ENCODE results near the gene DIS3L.
"Not testable (repeated sequence)": the region's sequence is repeated elsewhere in the genome, so short reads cannot be mapped to it uniquely, and the experiment has no call there.

Gene DIS3L

DNA sequence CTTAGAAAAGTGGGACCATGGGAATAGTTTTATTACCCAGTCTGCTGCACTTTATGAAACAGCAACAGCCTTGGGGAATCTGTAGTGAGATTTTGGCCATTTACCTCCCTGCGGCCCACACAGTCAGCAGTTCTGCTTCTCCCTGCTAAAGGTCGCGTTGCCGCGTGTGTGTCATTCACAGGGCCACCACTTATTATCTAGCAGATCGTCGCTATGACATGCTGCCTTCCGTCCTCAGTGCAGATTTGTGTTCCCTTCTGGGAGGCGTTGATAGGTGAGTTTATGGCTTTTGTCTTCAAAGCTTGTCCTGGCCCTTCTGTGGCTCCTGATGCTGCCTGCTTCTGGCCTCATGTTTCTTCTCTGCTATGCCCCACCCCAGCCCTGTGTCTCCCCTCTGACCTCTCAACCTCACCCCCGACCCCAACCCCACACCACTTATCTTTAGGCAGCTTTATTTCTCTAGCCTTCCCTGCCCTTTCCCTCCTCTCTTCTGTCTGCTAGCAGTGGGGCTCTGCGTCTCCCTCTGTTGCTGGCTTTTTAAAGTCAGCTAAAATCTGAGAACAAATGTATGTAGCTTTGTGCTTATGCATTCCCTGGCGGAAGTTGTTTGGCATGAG lies 30.1 kb downstream of the DIS3L start:
- DNase-seq: no peak

DNA sequence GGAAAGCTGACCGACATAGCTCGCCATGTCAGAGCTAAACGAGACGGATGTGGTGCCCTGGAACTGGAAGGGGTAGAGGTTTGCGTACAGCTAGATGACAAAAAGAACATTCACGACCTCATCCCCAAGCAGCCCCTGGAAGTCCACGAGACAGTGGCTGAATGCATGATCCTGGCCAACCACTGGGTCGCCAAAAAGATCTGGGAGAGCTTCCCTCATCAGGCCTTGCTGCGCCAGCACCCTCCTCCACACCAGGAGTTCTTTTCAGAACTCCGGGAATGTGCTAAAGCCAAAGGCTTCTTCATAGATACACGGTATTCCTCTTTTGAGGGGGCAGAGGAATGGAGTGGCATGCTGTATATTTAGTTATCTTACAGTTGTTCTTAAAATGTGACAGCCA lies 32.7 kb downstream of the DIS3L start:
- no peak for DNase-seq

DNA sequence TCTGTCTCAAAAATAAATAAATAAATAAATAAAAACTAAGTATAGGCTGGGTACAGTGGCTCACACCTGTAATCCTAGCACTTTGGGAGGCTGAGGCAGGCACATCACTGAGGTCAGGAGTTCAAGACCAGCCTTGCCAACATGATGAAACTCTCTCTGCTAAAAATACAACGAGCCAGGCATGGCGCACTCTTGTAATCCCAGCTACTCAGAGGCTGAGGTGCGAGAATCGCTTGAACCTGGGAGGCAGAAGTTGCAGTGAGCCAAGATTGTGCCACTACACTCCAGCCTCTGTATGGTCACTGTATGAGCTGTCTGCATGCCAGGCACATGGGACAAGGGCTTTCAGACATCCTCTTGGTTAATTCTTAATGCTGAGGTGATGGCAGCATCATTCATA lies 34.4 kb downstream of the DIS3L start:
- DNase-seq: no peak

DNA sequence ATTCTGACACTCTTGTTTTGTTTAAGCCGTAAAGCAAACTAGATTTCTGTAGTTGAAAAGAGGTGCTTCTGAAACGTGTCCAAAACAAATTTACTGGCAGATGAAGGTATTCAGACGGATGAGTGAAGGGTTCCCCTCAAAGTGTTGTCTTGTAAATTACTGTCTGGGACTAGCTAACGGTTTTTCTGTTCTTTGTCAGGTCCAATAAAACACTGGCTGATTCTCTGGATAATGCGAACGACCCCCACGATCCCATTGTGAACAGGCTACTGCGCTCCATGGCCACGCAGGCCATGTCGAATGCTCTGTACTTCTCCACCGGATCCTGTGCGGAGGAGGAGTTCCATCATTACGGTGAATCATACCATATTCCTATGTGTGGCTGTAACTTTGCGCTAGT lies 35.4 kb downstream of the DIS3L start:
- no peak for DNase-seq

DNA sequence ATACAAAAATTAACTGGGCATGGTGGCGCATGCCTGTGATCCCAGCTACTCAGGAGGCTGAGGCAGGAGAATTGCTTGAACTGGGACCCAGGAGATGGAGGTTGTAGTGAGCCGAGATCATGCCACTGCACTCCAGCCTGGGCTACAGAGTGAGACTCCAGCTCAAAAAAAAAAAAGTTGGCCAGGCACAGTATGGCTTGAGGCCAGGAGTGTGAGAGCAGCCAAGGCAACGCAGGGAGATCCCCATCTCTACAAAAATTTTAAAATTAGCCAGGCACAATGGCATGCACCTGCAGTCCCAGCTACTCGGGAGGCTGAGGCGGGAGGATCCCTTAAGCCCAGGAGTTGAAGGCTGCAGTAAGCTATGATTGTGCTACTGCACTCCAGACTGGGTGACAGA lies 55.2 kb downstream of the DIS3L start:
- not testable (repeated sequence) for DNase-seq

DNA sequence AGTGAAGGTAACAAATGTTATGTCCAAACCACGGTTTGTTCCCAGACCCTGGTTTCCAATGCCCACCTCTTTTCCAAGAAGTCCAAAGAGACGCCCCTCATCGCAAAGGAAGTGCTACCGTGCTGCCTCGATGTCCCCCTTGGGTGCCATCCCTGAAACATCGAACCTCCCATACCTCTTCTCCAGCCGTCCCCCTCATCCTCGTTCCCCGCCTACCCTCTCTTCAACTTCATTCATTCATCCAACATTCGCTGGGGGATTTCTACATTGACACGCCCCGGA lies 62.6 kb downstream of the DIS3L start:
- DNase-seq: no peak

DNA sequence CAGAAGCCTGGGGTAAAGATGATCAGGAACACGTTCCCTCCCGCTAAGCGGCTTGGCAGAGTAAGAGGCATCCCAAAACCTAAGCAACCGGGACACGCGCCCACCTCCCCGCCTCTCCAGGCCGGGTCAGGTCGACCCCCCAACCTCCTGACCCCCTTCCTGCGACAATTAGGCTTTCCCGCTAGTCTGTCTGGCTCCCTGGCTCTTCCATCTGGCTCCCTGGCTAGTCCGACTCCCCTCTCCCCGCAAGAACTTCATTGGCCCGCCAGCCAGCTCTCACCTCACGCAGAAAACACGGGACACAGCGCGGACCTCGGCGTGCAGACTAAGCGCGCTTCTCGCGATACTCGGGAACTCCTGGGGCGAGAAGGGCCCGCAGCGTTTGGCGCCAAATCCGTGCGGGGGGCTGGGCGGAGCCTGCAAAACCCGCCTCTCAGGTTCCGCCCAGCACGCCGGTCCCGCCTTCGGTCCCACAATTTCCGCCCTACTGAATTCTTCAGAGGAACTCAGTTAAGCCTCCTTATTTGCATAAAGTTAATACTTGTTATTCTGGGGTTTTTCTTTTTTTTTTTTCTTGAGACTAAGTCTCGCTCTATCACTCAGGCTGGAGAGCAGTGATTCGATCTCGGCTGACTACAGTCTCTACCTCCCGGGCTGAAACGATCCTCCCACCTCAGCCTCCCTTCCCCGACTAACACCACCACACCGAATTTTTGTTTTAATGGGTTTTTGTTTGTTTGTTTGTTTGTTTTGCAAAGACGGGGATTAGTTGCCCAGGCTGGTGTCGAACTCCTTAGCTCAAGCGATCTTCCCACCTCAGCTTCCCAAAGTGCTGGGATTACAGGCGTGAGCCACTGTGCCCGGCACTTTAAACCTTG lies 63.2 kb downstream of the DIS3L start, which contains the start of gene TIPIN:
TIPIN (minus strand) TSS at position 327 of the 878 bp plus-strand sequence. CDS start 3,738 bp downstream, outside the sequence.
- peak; percentile 71 for DNase-seq

DNA sequence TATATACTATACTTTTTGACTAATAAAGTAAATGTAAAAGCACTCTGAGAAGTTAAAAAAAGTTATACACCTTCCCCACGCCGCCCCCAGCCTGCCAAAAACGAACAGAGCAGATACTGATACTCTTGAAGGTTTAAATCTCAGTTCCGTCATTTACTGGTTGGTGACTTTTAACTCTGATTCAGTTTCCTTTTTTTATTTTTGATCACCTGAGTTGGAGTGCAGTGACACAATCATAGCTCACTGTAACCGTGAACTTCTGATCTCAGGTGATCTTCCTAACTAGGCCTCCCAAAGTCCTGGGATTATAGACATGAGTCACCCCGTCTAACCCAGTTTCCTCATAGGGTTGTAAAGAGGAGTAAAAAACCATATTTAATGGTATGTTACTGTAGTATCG lies 66.4 kb downstream of the DIS3L start:
- DNase-seq: no peak

DNA sequence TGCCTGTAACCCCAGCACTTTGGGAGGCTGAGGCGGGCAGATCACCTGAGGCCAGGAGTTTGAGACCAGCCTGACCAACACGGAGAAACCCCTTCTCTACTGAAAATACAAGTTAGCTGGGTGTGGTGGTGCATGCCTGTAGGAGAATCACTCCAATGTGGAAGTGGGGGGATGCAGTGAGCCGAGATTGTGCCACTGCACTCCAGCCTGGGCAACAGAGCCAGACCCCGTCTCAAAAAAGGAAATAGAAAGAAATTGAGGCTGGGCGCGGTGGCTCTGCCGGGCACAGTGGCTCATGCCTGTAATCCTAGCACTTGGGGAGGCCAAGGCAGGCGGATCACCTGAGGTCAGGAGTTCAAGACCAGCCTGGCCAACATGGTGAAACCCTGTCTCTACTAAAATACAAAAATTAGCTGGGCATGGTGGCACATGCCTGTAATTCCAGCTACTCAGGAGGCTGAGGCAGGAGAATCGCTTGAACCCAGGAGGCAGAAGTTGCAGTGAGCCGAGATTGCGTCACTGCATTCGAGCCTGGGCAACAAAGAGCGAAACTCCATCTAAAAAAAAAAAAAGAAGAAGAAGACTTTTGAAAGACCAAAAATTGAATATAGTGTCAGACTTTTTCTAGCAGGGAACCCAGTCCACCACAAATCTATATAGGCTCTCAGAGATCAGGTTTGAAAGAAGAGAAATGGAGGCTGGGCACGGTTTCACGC lies 68.5 kb downstream of the DIS3L start:
- not testable (repeated sequence) for DNase-seq

DNA sequence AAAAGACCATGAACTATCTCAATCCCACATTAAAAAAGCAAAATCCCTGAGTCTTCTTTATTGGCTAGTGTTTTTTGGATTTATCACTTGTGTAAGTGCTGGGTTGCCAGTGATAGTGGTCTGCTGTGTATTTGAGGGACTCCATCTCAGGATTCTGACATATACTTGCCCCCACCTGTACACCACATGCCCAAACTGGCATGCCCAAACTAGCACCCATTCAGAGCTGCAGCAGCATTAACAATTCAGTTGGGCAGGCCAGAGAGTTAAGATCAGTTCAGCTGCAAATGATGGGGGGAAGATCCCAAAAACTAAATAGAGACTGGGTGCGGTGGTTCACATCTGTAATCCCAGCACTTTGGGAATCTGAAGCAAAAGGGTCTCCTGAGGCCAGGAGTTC lies 69.4 kb downstream of the DIS3L start:
- DNase-seq: no peak

DNA sequence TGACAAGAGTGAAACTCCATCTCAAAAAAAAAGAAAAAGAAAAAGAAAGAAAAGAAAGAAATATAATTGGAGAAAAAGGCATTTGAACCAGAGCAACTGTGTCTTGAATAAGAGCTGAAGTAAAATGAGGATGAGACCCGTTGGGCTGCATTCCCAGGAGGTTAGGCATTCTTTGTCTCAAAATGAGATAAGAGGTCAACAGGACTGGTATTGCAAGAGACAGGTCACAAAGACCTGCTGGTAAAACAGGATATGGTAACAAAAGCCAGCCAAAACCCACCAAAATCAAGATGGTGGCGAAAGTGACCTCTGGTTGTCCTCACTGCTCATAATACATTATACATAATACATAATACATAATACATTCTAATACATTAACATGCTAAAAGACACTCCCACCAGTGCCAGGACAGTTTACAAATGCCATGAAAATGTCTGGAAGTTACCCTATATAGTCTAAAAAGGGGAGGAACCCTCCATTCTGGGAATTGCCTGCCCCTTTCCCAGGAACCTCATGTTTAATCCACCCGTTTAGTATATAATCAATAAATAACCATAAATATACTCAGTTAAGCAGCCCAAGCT lies 71.7 kb downstream of the DIS3L start:
- no peak for DNase-seq

DNA sequence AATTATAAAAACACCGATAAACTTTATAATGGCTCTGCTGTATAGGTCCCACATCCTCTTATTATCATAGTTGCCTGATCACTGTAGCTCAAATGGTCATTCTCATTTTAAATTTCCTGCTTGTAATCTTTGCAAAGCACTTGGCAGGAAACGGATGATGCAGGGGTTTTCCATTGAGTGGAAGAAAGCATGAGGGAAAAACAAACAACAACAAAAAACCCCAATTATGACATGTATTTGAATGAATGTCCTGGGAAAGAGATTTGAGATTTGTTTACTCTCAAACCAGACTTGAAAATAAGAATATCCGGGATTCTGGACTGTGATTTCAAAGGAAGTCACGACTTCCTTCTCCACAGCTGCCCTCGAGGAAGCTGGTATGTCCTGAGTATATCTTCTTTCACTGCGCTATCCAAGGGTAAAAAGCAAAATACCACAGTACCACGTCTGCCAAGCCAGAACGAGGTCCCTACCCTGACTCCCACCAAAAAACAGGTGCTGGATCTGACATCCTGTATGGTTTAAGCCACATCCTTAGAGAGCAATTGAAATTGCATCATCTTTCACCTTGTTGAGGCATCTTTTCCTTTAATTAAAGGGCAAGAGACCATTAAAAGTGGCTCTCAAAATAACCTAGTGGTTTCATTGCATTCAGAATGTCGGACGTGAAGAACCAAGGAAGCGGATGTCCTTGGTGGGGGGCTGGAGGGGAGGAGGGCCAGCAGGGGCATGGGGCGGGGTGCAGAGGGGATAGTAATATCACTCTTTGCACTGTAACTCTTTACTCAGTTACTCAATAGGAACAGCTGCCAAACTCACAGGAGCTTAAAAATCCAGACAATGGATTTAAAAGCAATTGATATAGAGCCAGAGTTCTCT lies 76.6 kb downstream of the DIS3L start:
- DNase-seq: no peak

DNA sequence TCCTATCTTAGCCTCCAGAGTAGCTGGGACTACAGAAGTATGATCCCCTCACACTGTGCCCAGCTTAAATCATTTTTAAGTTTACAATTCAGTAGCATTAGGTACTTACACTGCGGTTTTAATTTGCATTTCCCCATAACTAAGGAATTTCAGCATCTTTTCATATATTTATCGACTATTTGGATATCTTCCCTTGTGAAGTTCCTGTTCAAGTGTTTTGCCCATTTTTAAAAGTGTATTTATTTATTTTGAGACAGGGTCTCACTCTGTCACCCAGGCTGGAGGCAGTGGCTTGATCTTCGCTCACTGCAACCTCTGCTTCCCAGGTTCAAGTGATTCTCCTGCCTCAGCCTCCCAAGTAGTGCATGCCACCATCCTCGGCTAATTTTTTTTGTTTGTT lies 80.8 kb downstream of the DIS3L start:
- DNase-seq: no peak

DNA sequence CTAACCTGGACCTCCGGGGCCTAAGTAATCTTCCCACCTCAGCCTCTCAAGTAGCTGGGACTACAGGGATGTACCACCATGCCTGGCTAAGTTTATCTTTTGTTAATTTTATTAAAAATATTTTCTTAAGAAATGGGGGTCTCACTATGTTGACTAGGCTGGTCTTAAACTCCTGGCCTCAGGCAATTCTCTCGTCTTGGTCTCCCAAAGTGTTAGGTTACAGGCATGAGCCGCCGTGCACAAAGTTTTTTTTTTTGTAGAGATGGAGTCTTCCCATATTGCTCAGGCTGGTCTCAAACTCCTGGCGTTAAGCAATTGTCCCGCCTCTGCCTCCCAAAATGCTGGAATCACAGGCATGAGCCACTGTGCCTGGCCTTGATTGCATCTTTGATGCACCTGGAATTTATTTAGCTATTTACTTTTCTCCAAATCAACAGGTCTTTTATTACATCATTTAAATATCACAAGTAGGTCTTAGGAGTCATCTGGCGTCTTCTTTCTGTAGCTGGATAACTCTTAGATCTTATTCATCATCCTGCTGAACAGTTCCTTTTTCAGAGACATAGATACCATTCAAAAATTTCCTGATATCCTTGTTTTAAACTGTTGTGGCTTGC lies 85.6 kb downstream of the DIS3L start:
- DNase-seq: no peak

DNA sequence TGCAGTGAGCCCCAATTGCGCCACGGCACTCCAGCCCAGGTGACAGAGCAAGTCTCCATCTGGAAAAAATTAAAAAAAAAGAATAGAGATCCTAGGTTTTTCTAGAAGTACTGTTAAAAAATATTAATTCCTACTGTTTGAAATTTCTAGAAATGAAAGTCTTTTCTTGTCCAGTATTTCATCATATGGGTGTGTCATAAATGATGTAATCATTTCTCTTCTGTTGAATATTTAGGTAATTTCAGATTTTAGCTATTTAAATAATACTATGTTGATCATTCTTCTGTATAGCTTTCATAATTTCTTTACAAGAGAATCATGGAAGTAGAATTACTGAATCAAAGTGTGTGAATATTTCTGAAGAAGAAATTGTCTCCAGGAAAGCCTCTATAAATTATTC lies 88.0 kb downstream of the DIS3L start:
- not testable (repeated sequence) for DNase-seq
